ENCODE measurements around the gene LRRC14B. TPM values are rescaled to one million over a fixed set of nuclear protein-coding genes. Genes with fewer than 3 reads are reported as not detected.

The LRRC14B gene
- polyA plus RNA-seq, 1 of the 3 experiments (the other 2 are of a cell fraction), result not detected

DNA sequence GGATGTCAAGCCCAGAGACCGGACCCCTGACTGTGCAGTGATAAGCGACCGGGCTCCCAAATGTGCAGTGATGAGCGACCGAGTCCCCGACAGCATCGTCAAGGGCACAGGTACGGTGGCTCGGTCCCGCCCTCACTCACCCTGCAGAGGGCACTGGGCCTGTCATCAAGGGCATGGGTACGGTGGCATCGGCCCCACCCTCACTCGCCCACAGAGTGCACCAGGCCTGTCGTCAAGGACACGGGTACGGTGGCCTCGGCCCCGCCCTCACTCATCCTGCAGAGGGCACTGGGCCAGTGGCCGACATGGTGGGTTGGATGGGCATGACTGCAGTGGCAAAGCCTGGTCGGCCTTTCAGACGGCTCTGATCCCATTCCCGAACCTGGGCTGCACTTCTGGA lies 9.7 kb upstream of the LRRC14B start:
- ChIA-PET CTCF (no interaction called here), POLR2A (no interaction called here)
- Histone ChIP-seq H3K4me1 (ENCODE audit: control insufficient read depth in 1 of 2, insufficient read depth in 2 of 2, low read depth in 1 of 2, low read length in 1 of 2) (peaks cover 0 to 9% of the 10 kb centered on the region in 2 experiments; a peak in 1 of 4 replicates), H3K4me2 (no peak overlapping the region), H4K20me1 (ENCODE audit: insufficient read depth) (no peaks in the 10 kb centered on the region), H3K9me2 (no peaks in the 10 kb centered on the region), H3F3A (replicated peaks; ENCODE audit: insufficient read depth) (no peaks in the 10 kb centered on the region), H3K27me3 (ENCODE audit: insufficient read depth) (peaks cover 3% of the 10 kb centered on the region; the same call in 1 of the 2 replicates), H3K4me3 (ENCODE audit: low read depth in 2 of 2, low read length in 1 of 2) (no peak overlapping the region), H3K27ac (ENCODE audit: low read depth in 2 of 2, low read length in 1 of 2) (no peak overlapping the region), H3K79me2 (ENCODE audit: insufficient read depth) (no peaks in the 10 kb centered on the region), H3K9me3 (no peaks in the 10 kb centered on the region), H3K36me3 (replicated peaks in 1 of 2; ENCODE audit: control insufficient read depth in 1 of 2, insufficient read depth in 2 of 2, low read length in 1 of 2) (no peaks in the 10 kb centered on the region), H3K9ac (no peak overlapping the region), H2AFZ (ENCODE audit: low read depth) (no peak overlapping the region)
- 93% methylated on average over 9 of the region's 22 CpGs for WGBS (ENCODE audit: low lambda C conversion rate)
- DNase-seq, result no peak
- no peak for TF ChIP-seq TCF12 (IDR thresholded peaks at IDR 0.05)

DNA sequence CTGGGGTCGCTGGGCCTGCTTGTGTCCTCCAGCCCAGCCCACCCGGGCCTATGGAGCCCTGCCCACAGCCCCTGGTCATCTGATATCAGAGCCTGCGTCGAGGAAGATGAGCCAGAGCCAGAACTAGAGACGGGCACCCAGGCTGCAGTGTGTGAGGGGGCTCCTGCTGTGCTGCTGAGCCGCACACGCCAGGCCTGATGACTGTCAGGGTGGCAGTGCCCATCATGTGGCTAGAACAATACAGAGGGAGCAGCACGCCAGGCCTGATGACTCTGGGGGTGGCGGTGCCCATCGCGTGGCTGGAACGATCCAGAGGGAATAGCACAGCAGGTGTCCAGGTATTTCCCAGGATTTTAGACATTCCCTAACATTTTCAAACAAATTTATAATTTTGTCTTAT lies 9.2 kb upstream of the LRRC14B start:
- no peaks in the 10 kb centered on the region for H3F3A ChIP-seq (replicated peaks; ENCODE audit: insufficient read depth)
- no peaks in the 10 kb centered on the region for H3K79me2 ChIP-seq (ENCODE audit: insufficient read depth)
- no peak overlapping the region for H3K9ac ChIP-seq
- no peak overlapping the region for H3K27ac ChIP-seq (ENCODE audit: low read depth in 2 of 2, low read length in 1 of 2)
- ChIA-PET CTCF (no interaction called here), POLR2A (no interaction called here)
- no peaks in the 10 kb centered on the region for H4K20me1 ChIP-seq (ENCODE audit: insufficient read depth)
- DNase-seq, result no peak
- no peaks in the 10 kb centered on the region for H3K9me2 ChIP-seq
- peaks cover 0 to 7% of the 10 kb centered on the region in 2 experiments; a peak in 1 of 4 replicates for H3K4me1 ChIP-seq (ENCODE audit: control insufficient read depth in 1 of 2, insufficient read depth in 2 of 2, low read depth in 1 of 2, low read length in 1 of 2)
- H3K4me3 ChIP-seq (ENCODE audit: low read depth in 2 of 2, low read length in 1 of 2), result no peak overlapping the region
- peaks cover 3% of the 10 kb centered on the region; the same call in 1 of the 2 replicates for H3K27me3 ChIP-seq (ENCODE audit: insufficient read depth)
- 83% methylated on average over 12 of the region's 12 CpGs for WGBS (ENCODE audit: low lambda C conversion rate)
- no peaks in the 10 kb centered on the region for H3K36me3 ChIP-seq (replicated peaks in 1 of 2; ENCODE audit: control insufficient read depth in 1 of 2, insufficient read depth in 2 of 2, low read length in 1 of 2)
- no peaks in the 10 kb centered on the region for H3K9me3 ChIP-seq
- H2AFZ ChIP-seq (ENCODE audit: low read depth), result no peak overlapping the region
- H3K4me2 ChIP-seq, result no peak overlapping the region
- TF ChIP-seq, protein P1, sequence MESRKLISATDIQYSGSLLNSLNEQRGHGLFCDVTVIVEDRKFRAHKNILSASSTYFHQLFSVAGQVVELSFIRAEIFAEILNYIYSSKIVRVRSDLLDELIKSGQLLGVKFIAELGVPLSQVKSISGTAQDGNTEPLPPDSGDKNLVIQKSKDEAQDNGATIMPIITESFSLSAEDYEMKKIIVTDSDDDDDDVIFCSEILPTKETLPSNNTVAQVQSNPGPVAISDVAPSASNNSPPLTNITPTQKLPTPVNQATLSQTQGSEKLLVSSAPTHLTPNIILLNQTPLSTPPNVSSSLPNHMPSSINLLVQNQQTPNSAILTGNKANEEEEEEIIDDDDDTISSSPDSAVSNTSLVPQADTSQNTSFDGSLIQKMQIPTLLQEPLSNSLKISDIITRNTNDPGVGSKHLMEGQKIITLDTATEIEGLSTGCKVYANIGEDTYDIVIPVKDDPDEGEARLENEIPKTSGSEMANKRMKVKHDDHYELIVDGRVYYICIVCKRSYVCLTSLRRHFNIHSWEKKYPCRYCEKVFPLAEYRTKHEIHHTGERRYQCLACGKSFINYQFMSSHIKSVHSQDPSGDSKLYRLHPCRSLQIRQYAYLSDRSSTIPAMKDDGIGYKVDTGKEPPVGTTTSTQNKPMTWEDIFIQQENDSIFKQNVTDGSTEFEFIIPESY (IDR thresholded peaks at IDR 0.05; ENCODE audit: borderline replicate concordance, low read depth), result no peak
- no peak for TF ChIP-seq FOXJ3 (CRISPR knock-in tag; IDR thresholded peaks at IDR 0.05)
- TF ChIP-seq, protein P2, sequence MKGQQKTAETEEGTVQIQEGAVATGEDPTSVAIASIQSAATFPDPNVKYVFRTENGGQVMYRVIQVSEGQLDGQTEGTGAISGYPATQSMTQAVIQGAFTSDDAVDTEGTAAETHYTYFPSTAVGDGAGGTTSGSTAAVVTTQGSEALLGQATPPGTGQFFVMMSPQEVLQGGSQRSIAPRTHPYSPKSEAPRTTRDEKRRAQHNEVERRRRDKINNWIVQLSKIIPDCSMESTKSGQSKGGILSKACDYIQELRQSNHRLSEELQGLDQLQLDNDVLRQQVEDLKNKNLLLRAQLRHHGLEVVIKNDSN (IDR thresholded peaks at IDR 0.05; ENCODE audit: borderline replicate concordance, low read depth), result no peak
- TF ChIP-seq, protein P3, sequence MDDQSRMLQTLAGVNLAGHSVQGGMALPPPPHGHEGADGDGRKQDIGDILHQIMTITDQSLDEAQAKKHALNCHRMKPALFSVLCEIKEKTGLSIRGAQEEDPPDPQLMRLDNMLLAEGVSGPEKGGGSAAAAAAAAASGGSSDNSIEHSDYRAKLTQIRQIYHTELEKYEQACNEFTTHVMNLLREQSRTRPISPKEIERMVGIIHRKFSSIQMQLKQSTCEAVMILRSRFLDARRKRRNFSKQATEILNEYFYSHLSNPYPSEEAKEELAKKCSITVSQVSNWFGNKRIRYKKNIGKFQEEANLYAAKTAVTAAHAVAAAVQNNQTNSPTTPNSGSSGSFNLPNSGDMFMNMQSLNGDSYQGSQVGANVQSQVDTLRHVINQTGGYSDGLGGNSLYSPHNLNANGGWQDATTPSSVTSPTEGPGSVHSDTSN (IDR thresholded peaks at IDR 0.05), result no peak
- TF ChIP-seq, protein P4, sequence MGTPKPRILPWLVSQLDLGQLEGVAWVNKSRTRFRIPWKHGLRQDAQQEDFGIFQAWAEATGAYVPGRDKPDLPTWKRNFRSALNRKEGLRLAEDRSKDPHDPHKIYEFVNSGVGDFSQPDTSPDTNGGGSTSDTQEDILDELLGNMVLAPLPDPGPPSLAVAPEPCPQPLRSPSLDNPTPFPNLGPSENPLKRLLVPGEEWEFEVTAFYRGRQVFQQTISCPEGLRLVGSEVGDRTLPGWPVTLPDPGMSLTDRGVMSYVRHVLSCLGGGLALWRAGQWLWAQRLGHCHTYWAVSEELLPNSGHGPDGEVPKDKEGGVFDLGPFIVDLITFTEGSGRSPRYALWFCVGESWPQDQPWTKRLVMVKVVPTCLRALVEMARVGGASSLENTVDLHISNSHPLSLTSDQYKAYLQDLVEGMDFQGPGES (IDR thresholded peaks at IDR 0.05; ENCODE audit: low read depth, low read length), result no peak
- no peak for TF ChIP-seq TCF12 (IDR thresholded peaks at IDR 0.05)
